ENCODE measurements around the gene CMTM2.
A peak's percentile ranks its signal among the peaks of the same experiment; 100 is the strongest.
"Not testable (repeated sequence)": the region's sequence is repeated elsewhere in the genome, so short reads cannot be mapped to it uniquely, and the experiment has no call there.

Gene CMTM2

GRCh38 chr16:66605979-66606751 is 26.9 kb downstream of the CMTM2 start:
- no peak for DNase-seq (ENCODE audit: low read depth in 2 of 2)

- peak; percentile 69 to 74 for DNase-seq (ENCODE audit: low read depth in 2 of 2)
These were observed 29.2 kb downstream of the CMTM2 start for GRCh38 chr16:66608241-66609138.

GRCh38 chr16:66609139-66609510 is 29.9 kb downstream of the CMTM2 start:
- DNase-seq (ENCODE audit: low read depth in 2 of 2) = no peak

- no peak for DNase-seq (ENCODE audit: low read depth in 2 of 2)
These were observed 31.0 kb downstream of the CMTM2 start for GRCh38 chr16:66610111-66610820.

- not testable (repeated sequence) for DNase-seq (ENCODE audit: low read depth in 2 of 2)
These were observed 32.6 kb downstream of the CMTM2 start for GRCh38 chr16:66611911-66612310.

- no peak for DNase-seq (ENCODE audit: low read depth in 2 of 2)
These were observed 33.2 kb downstream of the CMTM2 start for GRCh38 chr16:66612422-66612821.

- no peak for DNase-seq (ENCODE audit: low read depth in 2 of 2)
These were observed 35.0 kb downstream of the CMTM2 start for GRCh38 chr16:66614161-66614802.

GRCh38 chr16:66616169-66616568 is 36.9 kb downstream of the CMTM2 start:
- DNase-seq (ENCODE audit: low read depth in 2 of 2) = no peak

- DNase-seq (ENCODE audit: low read depth in 2 of 2) = no peak
These were observed 37.3 kb downstream of the CMTM2 start for GRCh38 chr16:66616592-66616991.

- DNase-seq (ENCODE audit: low read depth in 2 of 2) = no peak
These were observed 37.8 kb downstream of the CMTM2 start for GRCh38 chr16:66617010-66617434.

- no peak for DNase-seq (ENCODE audit: low read depth in 2 of 2)
These were observed 38.5 kb downstream of the CMTM2 start for GRCh38 chr16:66617728-66618127.

GRCh38 chr16:66618588-66619375 is 39.5 kb downstream of the CMTM2 start:
- peak; percentile 82 to 83 for DNase-seq (ENCODE audit: low read depth in 2 of 2)

GRCh38 chr16:66619534-66620428 is 40.5 kb downstream of the CMTM2 start:
- DNase-seq (ENCODE audit: low read depth in 2 of 2) = peak; percentile 73 to 75

- no peak for DNase-seq (ENCODE audit: low read depth in 2 of 2)
These were observed 41.1 kb downstream of the CMTM2 start for GRCh38 chr16:66620429-66620795.

GRCh38 chr16:66621973-66622372 is 42.7 kb downstream of the CMTM2 start:
- DNase-seq (ENCODE audit: low read depth in 2 of 2) = no peak

GRCh38 chr16:66622863-66623262 is 43.6 kb downstream of the CMTM2 start:
- DNase-seq (ENCODE audit: low read depth in 2 of 2) = no peak

GRCh38 chr16:66623755-66624154 is 44.5 kb downstream of the CMTM2 start:
- DNase-seq (ENCODE audit: low read depth in 2 of 2) = no peak

- not testable (repeated sequence) for DNase-seq (ENCODE audit: low read depth in 2 of 2)
These were observed 48.5 kb downstream of the CMTM2 start for GRCh38 chr16:66627611-66628378.

- DNase-seq (ENCODE audit: low read depth in 2 of 2) = no peak
These were observed 50.6 kb downstream of the CMTM2 start for GRCh38 chr16:66629856-66630255.

Data from fibroblast of skin of left biceps (primary cell).